IPS DF 6.9 (cell line): ENCODE data around the gene FKBP5.

Experiments
- DNase-seq: peaks from one replicate; pipeline ENCODE4 v3.0.0-alpha.2; 2013; ENCODE audit warnings: low read depth, low spot score
- H3K27ac ChIP-seq: one replicate; pipeline ENCODE4 v1.5.1; 2013; ENCODE audit warnings: low read length, control low read depth
- H3K27me3 ChIP-seq: 2 replicates; pipeline ENCODE4 v1.6.1; 2013; ENCODE audit warnings: mild to moderate bottlenecking, low read length; ENCODE audit not compliant: control insufficient read depth, insufficient read depth
- H3K36me3 ChIP-seq: 2 replicates; pipeline ENCODE4 v1.6.1; 2013; ENCODE audit warnings: low read length; ENCODE audit not compliant: control insufficient read depth, insufficient read depth
- H3K4me1 ChIP-seq: 2 replicates; pipeline ENCODE4 v1.6.1; 2013; ENCODE audit warnings: low read length; ENCODE audit not compliant: control insufficient read depth, insufficient read depth
- H3K4me3 ChIP-seq: 2 replicates; pipeline ENCODE4 v1.5.1; 2013; ENCODE audit warnings: mild to moderate bottlenecking, low read length
- H3K9me3 ChIP-seq: 2 replicates; pipeline ENCODE4 v1.6.1; 2013; ENCODE audit warnings: low read length, inconsistent platforms; ENCODE audit not compliant: control insufficient read depth, insufficient read depth
- WGBS: extraction: QIAGEN DNeasy Blood & Tissue Kit; methylation state at CpG from one replicate; pipeline ENCODE4 v1.1.7; 2013; ENCODE audit warnings: mixed read lengths, missing lambda C conversion rate; ENCODE audit not compliant: insufficient read length, insufficient coverage; 5-methylcytosine and 5-hydroxymethylcytosine counted together

The FKBP5 gene

GRCh38 chr6:35723587-35723986 is 34.9 kb upstream of the FKBP5 start:
- no peak overlapping the region for H3K27ac ChIP-seq
- no peaks in the 10 kb centered on the region for H3K27me3 ChIP-seq
- H3K4me1 ChIP-seq: peaks cover 13% of the 10 kb centered on the region
- no peaks in the 10 kb centered on the region for H3K36me3 ChIP-seq
- H3K4me3 ChIP-seq: no peak overlapping the region
- WGBS: no CpG with 5 or more reads among the region's 2 CpGs
- H3K9me3 ChIP-seq: no peaks in the 10 kb centered on the region
- DNase-seq: no peak

- Histone ChIP-seq H3K9me3 (no peaks in the 10 kb centered on the region), H3K27me3 (no peaks in the 10 kb centered on the region), H3K4me3 (no peak overlapping the region), H3K4me1 (peaks cover 16% of the 10 kb centered on the region), H3K36me3 (no peaks in the 10 kb centered on the region), H3K27ac (no peak overlapping the region)
- WGBS: no CpG with 5 or more reads among the region's 10 CpGs
- DNase-seq: no peak
Observed at GRCh38 chr6:35722121-35722761, 33.5 kb upstream of the FKBP5 start.

- no peak for DNase-seq
- WGBS: no CpG with 5 or more reads among the region's 21 CpGs
- peaks cover 14% of the 10 kb centered on the region for H3K4me1 ChIP-seq
- H3K36me3 ChIP-seq: no peaks in the 10 kb centered on the region
- H3K27me3 ChIP-seq: no peaks in the 10 kb centered on the region
- H3K27ac ChIP-seq: no peak overlapping the region
- no peak overlapping the region for H3K4me3 ChIP-seq
- no peaks in the 10 kb centered on the region for H3K9me3 ChIP-seq
Observed at GRCh38 chr6:35719830-35720733, 31.4 kb upstream of the FKBP5 start.

- Histone ChIP-seq H3K9me3 (no peaks in the 10 kb centered on the region), H3K27me3 (no peaks in the 10 kb centered on the region), H3K4me1 (peaks cover 14% of the 10 kb centered on the region), H3K36me3 (no peaks in the 10 kb centered on the region), H3K4me3 (no peak overlapping the region), H3K27ac (no peak overlapping the region)
- WGBS: no CpG with 5 or more reads among the region's 5 CpGs
- no peak for DNase-seq
Observed at GRCh38 chr6:35719404-35719829, 30.7 kb upstream of the FKBP5 start.

GRCh38 chr6:35718911-35719381 is 30.2 kb upstream of the FKBP5 start:
- DNase-seq: no peak
- no peak overlapping the region for H3K27ac ChIP-seq
- no peaks in the 10 kb centered on the region for H3K27me3 ChIP-seq
- H3K4me3 ChIP-seq: no peak overlapping the region
- H3K36me3 ChIP-seq: no peaks in the 10 kb centered on the region
- H3K4me1 ChIP-seq: peaks cover 14% of the 10 kb centered on the region
- no CpG with 5 or more reads among the region's 2 CpGs for WGBS
- no peaks in the 10 kb centered on the region for H3K9me3 ChIP-seq

- Histone ChIP-seq H3K9me3 (no peaks in the 10 kb centered on the region), H3K27ac (no peak overlapping the region), H3K4me1 (peaks cover 14% of the 10 kb centered on the region), H3K4me3 (no peak overlapping the region), H3K27me3 (no peaks in the 10 kb centered on the region), H3K36me3 (no peaks in the 10 kb centered on the region)
- no CpG with 5 or more reads among the region's 4 CpGs for WGBS
- DNase-seq: no peak
Observed at GRCh38 chr6:35718375-35718736, 29.6 kb upstream of the FKBP5 start.

GRCh38 chr6:35717449-35718374 is 29.0 kb upstream of the FKBP5 start:
- Histone ChIP-seq H3K4me1 (peaks cover 14% of the 10 kb centered on the region), H3K27ac (no peak overlapping the region)
- no peak for DNase-seq

GRCh38 chr6:35716798-35717197 is 28.1 kb upstream of the FKBP5 start:
- H3K4me1 ChIP-seq: peaks cover 14% of the 10 kb centered on the region
- no peaks in the 10 kb centered on the region for H3K27me3 ChIP-seq
- no CpG with 5 or more reads among the region's 2 CpGs for WGBS
- no peaks in the 10 kb centered on the region for H3K36me3 ChIP-seq
- DNase-seq: no peak
- no peaks in the 10 kb centered on the region for H3K9me3 ChIP-seq
- no peak overlapping the region for H3K4me3 ChIP-seq
- no peak overlapping the region for H3K27ac ChIP-seq

More at GRCh38 chr6:35717449-35718374, 29.0 kb upstream of the FKBP5 start:
- H3K36me3 ChIP-seq: no peaks in the 10 kb centered on the region
- WGBS: no CpG with 5 or more reads among the region's 19 CpGs
- H3K4me3 ChIP-seq: no peak overlapping the region
- no peaks in the 10 kb centered on the region for H3K9me3 ChIP-seq
- no peaks in the 10 kb centered on the region for H3K27me3 ChIP-seq

- H3K36me3 ChIP-seq: no peaks in the 10 kb centered on the region
- DNase-seq: no peak
- WGBS: no CpG with 5 or more reads among the region's 7 CpGs
- H3K27ac ChIP-seq: no peak overlapping the region
- peaks cover 5% of the 10 kb centered on the region; the same call in 1 of the 2 replicates for H3K4me1 ChIP-seq
- H3K9me3 ChIP-seq: no peaks in the 10 kb centered on the region
- H3K4me3 ChIP-seq: no peak overlapping the region
- no peaks in the 10 kb centered on the region for H3K27me3 ChIP-seq
Observed at GRCh38 chr6:35713006-35713767, 24.5 kb upstream of the FKBP5 start.
